ENCODE data around the gene ARHGEF10L. TPM values are rescaled to one million over a fixed set of nuclear protein-coding genes. Genes with fewer than 3 reads are reported as not detected.

The ARHGEF10L gene
- total RNA-seq, 1 donor from 2014 or later, result 20.3 TPM

- Mint-ChIP-seq H3K27me3 (ENCODE audit: insufficient read depth, low read depth) (peaks cover 2% of the 10 kb centered on the region), H3K9me3 (no peaks in the 10 kb centered on the region), H3K36me3 (peaks cover 10% of the 10 kb centered on the region), H3K4me1 (no peaks in the 10 kb centered on the region), H3K4me3 (no peak overlapping the region), H3K27ac (no peak overlapping the region)
- Histone ChIP-seq H3K4me1 (no peaks in the 10 kb centered on the region), H3K27me3 (no peaks in the 10 kb centered on the region), H3K9ac (no peak overlapping the region), H3K9me3 (ENCODE audit: low read depth) (no peaks in the 10 kb centered on the region), H4K20me1 (ENCODE audit: low read depth) (no peaks in the 10 kb centered on the region), H3K36me3 (no peaks in the 10 kb centered on the region), H3K4me2 (no peak overlapping the region), H2AFZ (replicated peaks) (no peak overlapping the region), H3F3A (ENCODE audit: low read depth) (no peaks in the 10 kb centered on the region), H3K79me2 (ENCODE audit: low read depth) (no peaks in the 10 kb centered on the region), H3K27ac (no peak overlapping the region), H3K4me3 (no peak overlapping the region)
- TF ChIP-seq EZH2 (IDR thresholded peaks at IDR 0.05), result no peak
- TF ChIP-seq EZH2phosphoT487 (IDR thresholded peaks at IDR 0.05), result no peak
- TF ChIP-seq, protein P1, sequence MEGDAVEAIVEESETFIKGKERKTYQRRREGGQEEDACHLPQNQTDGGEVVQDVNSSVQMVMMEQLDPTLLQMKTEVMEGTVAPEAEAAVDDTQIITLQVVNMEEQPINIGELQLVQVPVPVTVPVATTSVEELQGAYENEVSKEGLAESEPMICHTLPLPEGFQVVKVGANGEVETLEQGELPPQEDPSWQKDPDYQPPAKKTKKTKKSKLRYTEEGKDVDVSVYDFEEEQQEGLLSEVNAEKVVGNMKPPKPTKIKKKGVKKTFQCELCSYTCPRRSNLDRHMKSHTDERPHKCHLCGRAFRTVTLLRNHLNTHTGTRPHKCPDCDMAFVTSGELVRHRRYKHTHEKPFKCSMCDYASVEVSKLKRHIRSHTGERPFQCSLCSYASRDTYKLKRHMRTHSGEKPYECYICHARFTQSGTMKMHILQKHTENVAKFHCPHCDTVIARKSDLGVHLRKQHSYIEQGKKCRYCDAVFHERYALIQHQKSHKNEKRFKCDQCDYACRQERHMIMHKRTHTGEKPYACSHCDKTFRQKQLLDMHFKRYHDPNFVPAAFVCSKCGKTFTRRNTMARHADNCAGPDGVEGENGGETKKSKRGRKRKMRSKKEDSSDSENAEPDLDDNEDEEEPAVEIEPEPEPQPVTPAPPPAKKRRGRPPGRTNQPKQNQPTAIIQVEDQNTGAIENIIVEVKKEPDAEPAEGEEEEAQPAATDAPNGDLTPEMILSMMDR (IDR thresholded peaks at IDR 0.05), result no peak
- no peak for DNase-seq (ENCODE audit: low spot score)
Measured at GRCh38 chr1:17630048-17630830, 90.7 kb downstream of the ARHGEF10L start.

GRCh38 chr1:17630986-17631385, 91.5 kb downstream of the ARHGEF10L start:
- Histone ChIP-seq H3K4me3 (no peak overlapping the region), H4K20me1 (ENCODE audit: low read depth) (no peaks in the 10 kb centered on the region), H3K79me2 (ENCODE audit: low read depth) (no peaks in the 10 kb centered on the region), H3K36me3 (no peaks in the 10 kb centered on the region), H3F3A (ENCODE audit: low read depth) (no peaks in the 10 kb centered on the region), H3K4me1 (no peaks in the 10 kb centered on the region), H3K9ac (no peak overlapping the region), H2AFZ (replicated peaks) (no peak overlapping the region), H3K9me3 (ENCODE audit: low read depth) (no peaks in the 10 kb centered on the region), H3K27me3 (no peaks in the 10 kb centered on the region), H3K27ac (no peak overlapping the region), H3K4me2 (no peak overlapping the region)
- TF ChIP-seq EZH2phosphoT487 (IDR thresholded peaks at IDR 0.05) (no peak), EZH2 (IDR thresholded peaks at IDR 0.05) (no peak)
- TF ChIP-seq, protein P1 (IDR thresholded peaks at IDR 0.05), result no peak
- peaks cover 14% of the 10 kb centered on the region for H3K36me3 Mint-ChIP-seq
- H3K4me3 Mint-ChIP-seq, result no peak overlapping the region
- H3K27me3 Mint-ChIP-seq (ENCODE audit: insufficient read depth, low read depth), result peaks cover 2% of the 10 kb centered on the region
- no peaks in the 10 kb centered on the region for H3K9me3 Mint-ChIP-seq
- DNase-seq (ENCODE audit: low spot score), result no peak
- H3K27ac Mint-ChIP-seq, result no peak overlapping the region
- peaks cover 2% of the 10 kb centered on the region for H3K4me1 Mint-ChIP-seq

DNA sequence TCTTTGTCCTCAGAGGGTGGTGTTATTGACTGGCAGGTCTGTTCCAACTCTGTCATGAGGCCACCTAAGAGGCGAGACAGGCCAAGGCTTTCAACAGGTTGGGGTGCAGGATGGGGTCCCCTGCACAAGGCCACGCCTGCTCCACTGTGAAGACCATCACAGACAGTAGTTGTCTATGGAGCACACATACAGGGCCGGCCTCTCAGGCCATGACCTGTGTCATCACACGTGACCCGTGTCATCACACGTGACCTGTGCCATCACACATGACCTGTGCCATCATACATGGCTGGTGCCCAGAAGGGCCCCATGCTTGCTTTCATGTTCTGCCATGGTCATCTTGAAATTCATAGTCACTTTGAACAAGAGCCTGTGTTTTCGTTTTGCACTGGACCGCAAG, 91.9 kb downstream of the ARHGEF10L start:
- Mint-ChIP-seq H3K27ac (no peak overlapping the region), H3K27me3 (ENCODE audit: insufficient read depth, low read depth) (peaks cover 2% of the 10 kb centered on the region), H3K4me1 (peaks cover 2% of the 10 kb centered on the region), H3K36me3 (peaks cover 16% of the 10 kb centered on the region), H3K4me3 (no peak overlapping the region), H3K9me3 (no peaks in the 10 kb centered on the region)
- no peak overlapping the region for H3K4me3 ChIP-seq
- no peak overlapping the region for H3K27ac ChIP-seq
- no peak for DNase-seq (ENCODE audit: low spot score)
- no peak overlapping the region for H3K9ac ChIP-seq
- H3K27me3 ChIP-seq, result no peaks in the 10 kb centered on the region
- H3K4me1 ChIP-seq, result no peaks in the 10 kb centered on the region
- H3K79me2 ChIP-seq (ENCODE audit: low read depth), result no peaks in the 10 kb centered on the region
- no peaks in the 10 kb centered on the region for H3K9me3 ChIP-seq (ENCODE audit: low read depth)
- H3K4me2 ChIP-seq, result no peak overlapping the region
- no peaks in the 10 kb centered on the region for H4K20me1 ChIP-seq (ENCODE audit: low read depth)
- TF ChIP-seq, protein P1 (IDR thresholded peaks at IDR 0.05), result no peak
- TF ChIP-seq EZH2phosphoT487 (IDR thresholded peaks at IDR 0.05) (no peak), EZH2 (IDR thresholded peaks at IDR 0.05) (no peak)
- H3F3A ChIP-seq (ENCODE audit: low read depth), result no peaks in the 10 kb centered on the region
- no peak overlapping the region for H2AFZ ChIP-seq (replicated peaks)
- no peaks in the 10 kb centered on the region for H3K36me3 ChIP-seq

Data from neural progenitor cell (in vitro differentiated cells).